GM21381 (cell line): ENCODE measurements around the gene ECI2.
"Not testable (repeated sequence)": the region's sequence is repeated elsewhere in the genome, so short reads cannot be mapped to it uniquely, and the experiment has no call there.

ENCODE experiments used
- ATAC-seq: cut with Tn5 transposase; IDR thresholded peaks from one replicate; pipeline ENCODE4 v1.9.1; 2021; ENCODE audit warnings: mild to moderate bottlenecking, moderate library complexity; ENCODE audit not compliant: unreplicated experiment

ECI2 gene

DNA sequence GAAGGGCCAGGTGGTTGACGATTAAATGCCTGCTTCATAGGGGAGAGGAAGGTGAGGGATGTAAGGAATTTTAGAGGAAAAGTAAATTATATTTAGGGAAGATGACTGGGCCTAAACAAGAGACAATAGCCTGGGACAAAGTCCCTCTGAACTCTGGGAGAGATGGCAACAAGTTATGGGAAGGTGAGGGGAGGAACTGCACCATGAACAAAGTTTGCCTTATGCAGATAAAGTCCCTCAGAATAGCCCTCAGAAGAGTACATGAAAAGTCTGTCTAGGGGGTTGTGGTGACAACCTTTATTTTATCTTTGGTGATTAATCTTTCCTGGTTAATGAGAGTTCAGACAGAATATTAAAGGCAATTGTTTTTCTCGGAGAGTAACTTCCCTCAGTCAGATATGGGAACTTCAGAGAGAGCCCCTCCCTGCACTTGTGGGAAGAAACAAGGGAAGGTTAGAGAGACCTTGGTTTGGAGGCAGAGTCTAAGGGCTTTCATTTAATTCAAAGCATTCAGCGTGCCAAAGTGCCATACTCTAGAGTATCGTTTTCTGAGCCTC lies 29.3 kb downstream of the ECI2 start:
- ATAC-seq: no peak

DNA sequence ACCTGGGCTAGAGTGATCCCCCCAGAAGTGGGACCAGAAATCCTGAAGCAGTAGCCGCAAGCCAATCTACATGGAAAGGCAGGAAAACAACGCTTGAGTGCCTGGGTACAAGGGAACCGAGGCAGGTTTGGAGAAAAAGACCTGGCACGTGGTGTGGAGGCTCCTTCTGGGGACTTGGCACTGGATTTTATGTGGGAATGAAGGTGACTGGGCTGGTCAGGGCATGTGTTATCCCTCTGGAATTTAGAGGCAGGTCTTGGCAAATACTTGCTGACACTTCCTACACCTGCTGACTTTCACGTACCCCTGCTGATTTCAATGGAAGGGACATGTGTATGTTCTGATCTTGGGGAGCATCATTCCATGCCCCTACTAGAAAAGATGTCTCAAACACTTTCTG lies 31.4 kb downstream of the ECI2 start:
- no peak for ATAC-seq

GRCh38 chr6:4102687-4103244 lies 32.6 kb downstream of the ECI2 start:
- no peak for ATAC-seq

- no peak for ATAC-seq
Observed at GRCh38 chr6:4101298-4101697, 34.1 kb downstream of the ECI2 start.

GRCh38 chr6:4100655-4101054 lies 34.7 kb downstream of the ECI2 start:
- no peak for ATAC-seq

DNA sequence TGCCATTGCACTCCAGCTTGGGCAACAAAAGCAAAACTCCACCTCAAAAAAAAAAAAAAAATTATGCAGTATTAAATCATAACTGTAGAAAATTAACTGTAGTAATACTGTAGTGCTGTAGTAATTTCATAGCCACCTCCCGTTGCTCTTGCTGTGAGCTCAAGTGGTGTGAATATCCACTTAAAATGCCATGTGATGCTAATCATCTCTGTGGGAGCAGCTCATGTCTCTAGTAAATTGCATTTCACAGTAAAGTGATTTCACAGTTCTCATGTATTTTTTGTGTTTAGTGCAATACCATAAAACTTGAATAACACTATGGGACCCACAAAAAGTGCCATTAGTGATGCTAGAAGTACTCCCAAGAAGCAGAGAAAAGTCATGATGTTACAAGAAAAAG lies 42.1 kb downstream of the ECI2 start:
- no peak for ATAC-seq

DNA sequence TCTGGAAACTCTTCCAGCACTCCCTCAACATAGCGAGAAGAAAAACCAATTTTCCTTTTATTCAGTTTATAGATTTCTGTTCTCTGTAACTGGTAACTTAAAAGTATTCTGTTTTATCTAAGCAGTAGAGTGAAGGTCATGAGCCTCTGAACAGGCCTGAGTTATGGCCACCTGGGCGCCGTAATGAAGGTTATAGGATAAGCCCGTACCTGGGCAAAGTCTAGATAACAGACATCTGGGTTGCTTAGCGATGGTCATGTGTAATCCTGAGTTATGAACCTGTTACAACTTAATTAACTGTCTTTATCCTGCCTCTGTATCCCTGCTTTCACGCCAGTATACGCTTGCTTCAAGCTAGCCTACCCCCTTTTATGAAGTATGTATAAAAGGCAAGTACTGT lies 43.4 kb downstream of the ECI2 start:
- no peak for ATAC-seq

DNA sequence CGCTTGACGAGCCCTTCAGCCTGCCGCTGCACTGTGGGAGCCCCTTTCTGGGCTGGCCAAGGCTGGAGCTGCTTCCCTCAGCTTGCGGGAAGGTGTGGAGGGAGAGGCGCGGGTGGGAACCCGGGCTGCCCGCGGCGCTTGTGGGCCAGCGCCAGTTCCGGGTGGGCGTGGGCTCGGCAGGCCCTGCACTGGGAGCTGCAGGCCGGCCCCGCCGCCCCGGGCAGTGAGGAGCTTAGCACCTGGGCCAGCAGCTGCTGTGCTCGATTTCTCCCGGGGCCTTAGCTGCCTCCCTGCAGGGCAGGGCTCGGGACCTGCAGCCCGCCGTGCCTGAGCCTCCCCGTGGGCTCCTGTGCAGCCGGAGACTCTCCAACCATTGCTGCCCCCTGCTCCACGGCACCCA lies 45.3 kb downstream of the ECI2 start:
- ATAC-seq: not testable (repeated sequence)

GRCh38 chr6:4088704-4089103 lies 46.7 kb downstream of the ECI2 start:
- no peak for ATAC-seq

- no peak for ATAC-seq
Observed at GRCh38 chr6:4085332-4085700, 50.1 kb downstream of the ECI2 start.

- ATAC-seq: no peak
Observed at GRCh38 chr6:4084444-4085331, 50.7 kb downstream of the ECI2 start.

DNA sequence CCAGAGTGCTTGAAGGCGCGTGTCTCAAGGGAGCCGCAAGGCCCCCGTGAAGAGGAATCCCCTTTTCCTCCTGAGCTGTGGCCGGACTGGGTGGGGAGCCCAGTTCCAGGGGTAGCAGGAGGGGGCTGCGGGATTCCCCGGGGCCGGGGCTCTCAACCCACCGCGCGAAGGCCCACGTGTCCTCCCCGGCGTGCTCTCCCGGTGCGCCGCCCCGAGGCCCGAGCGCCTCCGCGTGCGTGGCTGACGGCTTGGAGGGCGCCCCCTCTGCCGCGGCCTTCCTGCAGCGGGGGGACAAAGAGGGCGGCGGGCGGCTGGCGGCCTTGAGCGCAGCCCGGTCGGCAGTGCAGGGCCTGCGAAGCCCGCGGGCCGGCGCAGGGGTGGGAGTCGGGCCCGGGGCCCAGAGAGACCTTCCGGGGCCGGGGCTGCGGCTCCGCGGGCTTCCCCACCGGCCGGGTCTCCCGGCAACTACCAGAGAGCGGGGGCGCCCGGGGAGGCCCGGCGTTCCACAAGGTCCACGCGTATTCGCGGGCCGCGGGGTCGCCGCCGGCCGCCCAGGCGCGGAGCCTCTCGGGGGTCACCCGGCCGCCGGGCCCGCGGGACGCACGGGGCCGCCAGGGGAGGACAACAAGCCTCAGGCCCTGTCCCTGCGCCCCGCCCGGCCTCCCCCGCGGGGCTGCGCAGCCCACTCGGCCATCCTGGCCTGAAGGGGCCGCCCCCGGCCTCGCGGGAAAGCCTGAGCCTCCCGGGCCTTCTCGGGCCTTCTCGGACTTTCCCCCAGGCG lies 56.5 kb downstream of the ECI2 start, which contains the start of gene FAM217A:
Gene FAM217A (minus strand): TSS at position 447 of the 781 bp plus-strand sequence. CDS start 1,723 bp downstream, outside the sequence.
- no peak for ATAC-seq

GRCh38 chr6:4074478-4075235 lies 60.7 kb downstream of the ECI2 start:
- no peak for ATAC-seq

DNA sequence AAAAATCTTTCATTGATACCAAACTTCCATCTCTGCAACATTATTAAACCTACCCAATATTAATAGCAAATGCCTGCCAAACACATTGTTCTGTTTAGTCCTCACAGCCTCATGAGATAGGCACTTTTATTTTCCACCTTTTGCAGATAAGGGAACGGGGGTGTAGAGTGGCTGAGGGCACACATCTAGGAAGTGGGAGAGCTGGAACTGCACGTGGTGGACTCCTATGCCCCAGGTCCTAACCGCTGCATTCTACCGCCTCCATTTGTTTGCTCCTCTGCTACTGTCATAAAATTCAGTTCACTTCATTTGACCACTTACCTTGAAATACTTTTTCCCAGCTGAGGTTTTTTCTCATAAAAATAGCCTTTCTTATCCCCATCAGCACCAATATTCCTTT lies 64.0 kb downstream of the ECI2 start:
- ATAC-seq: no peak

GRCh38 chr6:4069199-4069598 lies 66.2 kb downstream of the ECI2 start:
- no peak for ATAC-seq

DNA sequence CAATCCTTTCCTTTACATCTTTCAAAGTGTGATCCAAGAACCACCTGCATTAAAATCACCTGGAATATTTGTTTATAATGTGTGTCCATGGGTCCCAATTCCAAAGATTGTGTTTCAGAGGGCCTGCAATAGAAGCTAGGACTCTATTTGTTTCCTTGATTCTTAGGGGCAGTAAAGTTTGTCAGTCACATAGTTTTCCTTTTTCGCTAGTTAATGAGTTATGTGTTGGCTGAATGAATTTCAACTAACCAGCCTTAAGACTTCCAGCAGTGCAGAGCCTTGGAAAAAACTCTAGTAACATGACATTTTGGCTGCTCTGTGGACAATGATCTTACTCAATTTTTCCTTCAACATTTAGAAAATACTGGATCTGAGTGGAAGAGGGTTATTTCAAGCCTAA lies 67.7 kb downstream of the ECI2 start:
- ATAC-seq: no peak

GRCh38 chr6:4066029-4066755 lies 69.2 kb downstream of the ECI2 start:
- no peak for ATAC-seq
